Posterior vena cava (tissue), 2 donors: ENCODE data around the gene SLC17A5. TPM values are rescaled to one million over a fixed set of nuclear protein-coding genes. Genes with fewer than 3 reads are reported as not detected.
A peak's percentile ranks its signal among the peaks of the same experiment; 100 is the strongest.
"Not testable (repeated sequence)": the region's sequence is repeated elsewhere in the genome, so short reads cannot be mapped to it uniquely, and the experiment has no call there.

ENCODE experiments used
- DNase-seq: peaks from one replicate; pipeline ENCODE4 v3.0.0-alpha.2; 2020; ENCODE audit warnings: low spot score
- intact Hi-C, 2 donors: fragments of 100-400 bp; cut with DNase I; formaldehyde crosslinking; loops; one replicate each; pipeline versions ENCODE4 v1.14.1 to v1.14.2; 2022 to 2023
- total RNA-seq, 2 donors: library from RNA; stranded (reverse); fragmentation: NEBNext Ultra II Directional; extraction: Animal tissue kit (Norgen Biotek cat#: 25700); gene quantifications; one replicate each; pipeline ENCODE4 v1.2.1, GENCODE V29; 2021
- donor health status: DM: yes; HTN: yes; CAD: no.
- donor health status: DM: yes; HTN: yes; CAD: no.

SLC17A5 gene
- total RNA-seq, 2 donors from 2014 or later = 15.2 to 16.6 TPM

- no peak for DNase-seq
- intact Hi-C loops = loop anchor here in 1 of 2 donors (5.0 kb wide), 1 partner anchor 57 kb away; the partner anchor contains the start of gene EEF1A1
These were observed 74.4 kb downstream of the SLC17A5 start for GRCh38 chr6:73579389-73579788.

- intact Hi-C loops = loop anchor here in 1 of 2 donors (5.0 kb wide), 1 partner anchor 55 kb away; the partner anchor contains the start of gene EEF1A1
- DNase-seq = no peak
These were observed 76.1 kb downstream of the SLC17A5 start for GRCh38 chr6:73577676-73578075.

GRCh38 chr6:73572531-73572930, 81.3 kb downstream of the SLC17A5 start:
- DNase-seq, intact Hi-C loops: not testable (repeated sequence)

- not testable (repeated sequence) for DNase-seq
These were observed 82.3 kb downstream of the SLC17A5 start for GRCh38 chr6:73571218-73572181.

GRCh38 chr6:73569121-73569520, 84.7 kb downstream of the SLC17A5 start:
- DNase-seq = no peak
- intact Hi-C loops = loop anchor here in 1 of 2 donors (5.0 kb wide), 1 partner anchor 42 kb away; no protein-coding TSS in a partner anchor

More at GRCh38 chr6:73571218-73572181, 82.3 kb downstream of the SLC17A5 start:
- intact Hi-C loops = not testable (repeated sequence)

- intact Hi-C loops = loop anchor here in 1 of 2 donors (5.0 kb wide), 1 partner anchor 40 kb away; no protein-coding TSS in a partner anchor
- DNase-seq = peak; percentile 86
These were observed 86.7 kb downstream of the SLC17A5 start for GRCh38 chr6:73566954-73567591.

- intact Hi-C loops = loop anchor here in 1 of 2 donors (5.0 kb wide), 1 partner anchor 39 kb away; no protein-coding TSS in a partner anchor
- not testable (repeated sequence) for DNase-seq
These were observed 87.3 kb downstream of the SLC17A5 start for GRCh38 chr6:73566486-73566871.

- DNase-seq = no peak
- intact Hi-C loops = loop anchor here in 1 of 2 donors (5.0 kb wide), 1 partner anchor 39 kb away; no protein-coding TSS in a partner anchor
These were observed 87.9 kb downstream of the SLC17A5 start for GRCh38 chr6:73565767-73566485.

- intact Hi-C loops = loop anchor here in 1 of 2 donors (5.0 kb wide), 1 partner anchor 37 kb away; no protein-coding TSS in a partner anchor
These were observed 89.0 kb downstream of the SLC17A5 start for GRCh38 chr6:73564578-73565345.

GRCh38 chr6:73562558-73562957, 91.2 kb downstream of the SLC17A5 start:
- intact Hi-C loops = no loop called here

More at GRCh38 chr6:73564578-73565345, 89.0 kb downstream of the SLC17A5 start:
- no peak for DNase-seq

GRCh38 chr6:73560853-73561407, 92.9 kb downstream of the SLC17A5 start:
- DNase-seq = no peak
- intact Hi-C loops = no loop called here

More at GRCh38 chr6:73562558-73562957, 91.2 kb downstream of the SLC17A5 start:
- no peak for DNase-seq

GRCh38 chr6:73560182-73560732, 93.5 kb downstream of the SLC17A5 start:
- intact Hi-C loops = no loop called here
- DNase-seq = no peak

- intact Hi-C loops, DNase-seq: not testable (repeated sequence)
These were observed 94.4 kb downstream of the SLC17A5 start for GRCh38 chr6:73559399-73559794.

GRCh38 chr6:73558624-73559398, 95.0 kb downstream of the SLC17A5 start:
- intact Hi-C loops = no loop called here
- no peak for DNase-seq

- intact Hi-C loops = no loop called here
- no peak for DNase-seq
These were observed 97.0 kb downstream of the SLC17A5 start for GRCh38 chr6:73556836-73557235.

GRCh38 chr6:73555380-73555949, 98.3 kb downstream of the SLC17A5 start:
- DNase-seq, intact Hi-C loops: not testable (repeated sequence)
